ENCODE data around the gene HBEGF.

HBEGF gene

DNA sequence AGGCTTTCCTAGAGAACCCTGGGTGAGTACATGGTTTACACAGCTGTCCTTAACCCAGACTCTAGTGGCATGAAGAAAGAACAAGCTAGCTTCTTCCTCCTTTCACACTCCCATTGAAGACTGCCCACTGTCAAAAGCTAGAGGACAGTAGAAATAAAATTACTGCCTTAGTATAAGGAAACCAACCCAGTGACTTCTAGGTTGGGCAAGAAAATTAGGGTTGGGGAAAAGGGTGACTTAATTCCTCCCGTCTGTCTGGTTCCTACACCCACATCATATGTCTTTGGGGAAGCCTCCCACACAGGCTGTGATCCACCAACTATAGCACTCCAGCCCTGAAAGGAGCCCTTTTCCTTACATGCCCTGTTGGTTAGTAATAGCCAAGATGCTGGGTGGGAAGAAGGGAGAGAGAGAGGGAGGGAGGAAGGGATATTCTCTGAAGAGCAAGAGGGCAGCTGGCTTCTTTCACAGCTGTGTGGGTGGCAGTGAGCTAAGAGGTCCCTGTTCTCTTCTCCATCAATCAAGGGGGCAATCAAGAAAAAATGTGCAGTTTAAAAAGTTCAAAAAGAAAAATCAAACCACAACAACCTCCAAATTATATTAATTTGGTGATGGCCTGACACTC lies 21.7 kb downstream of the HBEGF start:
- Histone ChIP-seq H3K27me3 (ENCODE audit: insufficient read depth, poor library complexity, severe bottlenecking) (no peaks in the 10 kb centered on the region), H3K9me3 (ENCODE audit: severe bottlenecking) (no peaks in the 10 kb centered on the region), H3K27ac (ENCODE audit: poor library complexity, severe bottlenecking) (no peak overlapping the region), H3K4me3 (ENCODE audit: severe bottlenecking) (no peak overlapping the region), H3K4me1 (ENCODE audit: insufficient read depth, poor library complexity, severe bottlenecking) (peaks cover 15% of the 10 kb centered on the region), H3K36me3 (ENCODE audit: low read depth) (no peaks in the 10 kb centered on the region)
- DNase-seq (ENCODE audit: low spot score), result no peak
- no peak for ATAC-seq (ENCODE audit: low read depth)
- TF ChIP-seq, protein P1, sequence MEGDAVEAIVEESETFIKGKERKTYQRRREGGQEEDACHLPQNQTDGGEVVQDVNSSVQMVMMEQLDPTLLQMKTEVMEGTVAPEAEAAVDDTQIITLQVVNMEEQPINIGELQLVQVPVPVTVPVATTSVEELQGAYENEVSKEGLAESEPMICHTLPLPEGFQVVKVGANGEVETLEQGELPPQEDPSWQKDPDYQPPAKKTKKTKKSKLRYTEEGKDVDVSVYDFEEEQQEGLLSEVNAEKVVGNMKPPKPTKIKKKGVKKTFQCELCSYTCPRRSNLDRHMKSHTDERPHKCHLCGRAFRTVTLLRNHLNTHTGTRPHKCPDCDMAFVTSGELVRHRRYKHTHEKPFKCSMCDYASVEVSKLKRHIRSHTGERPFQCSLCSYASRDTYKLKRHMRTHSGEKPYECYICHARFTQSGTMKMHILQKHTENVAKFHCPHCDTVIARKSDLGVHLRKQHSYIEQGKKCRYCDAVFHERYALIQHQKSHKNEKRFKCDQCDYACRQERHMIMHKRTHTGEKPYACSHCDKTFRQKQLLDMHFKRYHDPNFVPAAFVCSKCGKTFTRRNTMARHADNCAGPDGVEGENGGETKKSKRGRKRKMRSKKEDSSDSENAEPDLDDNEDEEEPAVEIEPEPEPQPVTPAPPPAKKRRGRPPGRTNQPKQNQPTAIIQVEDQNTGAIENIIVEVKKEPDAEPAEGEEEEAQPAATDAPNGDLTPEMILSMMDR (IDR thresholded peaks at IDR 0.05; ENCODE audit: poor library complexity, severe bottlenecking), result no peak

GRCh38 chr5:140324041-140324600 lies 22.3 kb downstream of the HBEGF start:
- no peaks in the 10 kb centered on the region for H3K9me3 ChIP-seq (ENCODE audit: severe bottlenecking)
- H3K4me3 ChIP-seq (ENCODE audit: severe bottlenecking), result no peak overlapping the region
- H3K27ac ChIP-seq (ENCODE audit: poor library complexity, severe bottlenecking), result peak overlapping the region; percentile 62
- H3K36me3 ChIP-seq (ENCODE audit: low read depth), result no peaks in the 10 kb centered on the region
- ATAC-seq (ENCODE audit: low read depth) (no peak), DNase-seq (ENCODE audit: low spot score) (no peak)
- no peaks in the 10 kb centered on the region for H3K27me3 ChIP-seq (ENCODE audit: insufficient read depth, poor library complexity, severe bottlenecking)
- H3K4me1 ChIP-seq (ENCODE audit: insufficient read depth, poor library complexity, severe bottlenecking), result peaks cover 15% of the 10 kb centered on the region
- TF ChIP-seq, protein P1 (IDR thresholded peaks at IDR 0.05; ENCODE audit: poor library complexity, severe bottlenecking), result no peak

- no peaks in the 10 kb centered on the region for H3K9me3 ChIP-seq (ENCODE audit: severe bottlenecking)
- H3K27ac ChIP-seq (ENCODE audit: poor library complexity, severe bottlenecking), result peak overlapping the region; percentile 62
- peaks cover 25% of the 10 kb centered on the region for H3K4me1 ChIP-seq (ENCODE audit: insufficient read depth, poor library complexity, severe bottlenecking)
- DNase-seq (ENCODE audit: low spot score) (peak; percentile 79), ATAC-seq (ENCODE audit: low read depth) (peak; percentile 73)
- H3K4me3 ChIP-seq (ENCODE audit: severe bottlenecking), result no peak overlapping the region
- H3K27me3 ChIP-seq (ENCODE audit: insufficient read depth, poor library complexity, severe bottlenecking), result no peaks in the 10 kb centered on the region
- TF ChIP-seq, protein P1 (IDR thresholded peaks at IDR 0.05; ENCODE audit: poor library complexity, severe bottlenecking), result no peak
- no peaks in the 10 kb centered on the region for H3K36me3 ChIP-seq (ENCODE audit: low read depth)
These were observed 23.4 kb downstream of the HBEGF start for GRCh38 chr5:140322751-140323731.

DNA sequence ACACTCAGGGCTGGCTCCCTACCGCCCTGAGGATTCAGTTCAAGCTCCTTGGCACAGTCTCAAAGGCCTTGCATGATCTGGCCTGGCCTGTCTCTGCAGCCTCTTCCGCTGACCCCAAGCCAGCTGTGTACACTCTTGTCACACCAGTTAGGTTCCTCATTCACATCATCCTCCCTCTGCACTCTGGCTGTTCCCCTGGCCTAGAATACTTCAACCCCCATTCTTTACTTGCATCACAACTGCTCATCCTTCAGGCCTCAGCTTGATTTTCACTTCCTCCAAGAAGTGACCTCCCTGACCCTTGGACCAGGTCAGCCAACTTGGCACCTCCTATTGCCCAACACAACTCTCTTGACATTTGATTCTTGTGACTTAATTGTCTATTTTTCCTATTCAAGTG lies 24.6 kb downstream of the HBEGF start:
- ATAC-seq (ENCODE audit: low read depth) (no peak), DNase-seq (ENCODE audit: low spot score) (no peak)
- H3K4me1 ChIP-seq (ENCODE audit: insufficient read depth, poor library complexity, severe bottlenecking), result peaks cover 27% of the 10 kb centered on the region
- TF ChIP-seq, protein P1 (IDR thresholded peaks at IDR 0.05; ENCODE audit: poor library complexity, severe bottlenecking), result no peak
- H3K9me3 ChIP-seq (ENCODE audit: severe bottlenecking), result no peaks in the 10 kb centered on the region
- H3K4me3 ChIP-seq (ENCODE audit: severe bottlenecking), result no peak overlapping the region
- no peaks in the 10 kb centered on the region for H3K27me3 ChIP-seq (ENCODE audit: insufficient read depth, poor library complexity, severe bottlenecking)
- no peaks in the 10 kb centered on the region for H3K36me3 ChIP-seq (ENCODE audit: low read depth)
- H3K27ac ChIP-seq (ENCODE audit: poor library complexity, severe bottlenecking), result peak overlapping the region; percentile 62
